Transverse colon (tissue), 3 donors: ENCODE results near the gene PTCHD4.

Experiments
- POLR2A ChIP-seq: fragments of 450-650 bp; IDR thresholded peaks from one replicate; pipeline ENCODE4 v1.6.1; 2016; ENCODE audit warnings: antibody characterized with exemption, mild to moderate bottlenecking, moderate library complexity
- POLR2AphosphoS5 ChIP-seq, 3 donors: sonication (generic); formaldehyde crosslinking; IDR thresholded peaks; one replicate each; pipeline ENCODE4 v1.6.1; 2016; ENCODE audit warnings: antibody characterized with exemption in 3 of 3

GRCh38 chr6:48090546-48090945 lies 20.5 kb downstream of the PTCHD4 start:
- TF ChIP-seq POLR2AphosphoS5 (IDR thresholded peaks at IDR 0.05) (no peak), POLR2A (no peak)
